Endometrial microvascular endothelial cells (primary cell): ENCODE measurements around the gene C9orf85. TPM values are rescaled to one million over a fixed set of nuclear protein-coding genes. Genes with fewer than 3 reads are reported as not detected.
"Not testable (repeated sequence)": the region's sequence is repeated elsewhere in the genome, so short reads cannot be mapped to it uniquely, and the experiment has no call there.

ENCODE experiments used
- in situ Hi-C: cut with HindIII; loops from 2 replicates; pipeline ENCODE4 v1.10.0; 2017; ENCODE audit warnings: low sequenced_read_pairs, low pct_unique_long_range_greater_than_20kb; ENCODE audit errors: inconsistent ontology term
- total RNA-seq: library from RNA; depleted of rRNA; stranded (reverse); fragments of >200 nt; gene quantifications from one replicate; pipeline ENCODE4 v1.2.3, GENCODE V29; 2015; ENCODE audit errors: inconsistent ontology term

C9orf85 gene
- total RNA-seq, 1 donor from 2014 or later = 14.4 TPM

GRCh38 chr9:71984831-71985281 lies 73.4 kb downstream of the C9orf85 start:
- in situ Hi-C loops = no loop called here

GRCh38 chr9:71985297-71985911 lies 74.0 kb downstream of the C9orf85 start:
- in situ Hi-C loops = no loop called here

- in situ Hi-C loops = no loop called here
These were observed 75.5 kb downstream of the C9orf85 start for GRCh38 chr9:71986900-71987299.

GRCh38 chr9:71987471-71988371 lies 76.3 kb downstream of the C9orf85 start:
- in situ Hi-C loops = no loop called here

- in situ Hi-C loops = no loop called here
These were observed 79.0 kb downstream of the C9orf85 start for GRCh38 chr9:71990466-71990865.

GRCh38 chr9:72005451-72005850 lies 94.0 kb downstream of the C9orf85 start:
- in situ Hi-C loops = no loop called here

GRCh38 chr9:72006501-72006900 lies 95.1 kb downstream of the C9orf85 start:
- in situ Hi-C loops = no loop called here

GRCh38 chr9:72007726-72008125 lies 96.3 kb downstream of the C9orf85 start:
- in situ Hi-C loops = not testable (repeated sequence)

GRCh38 chr9:72012646-72013045 lies 101.2 kb downstream of the C9orf85 start:
- in situ Hi-C loops = no loop called here

- in situ Hi-C loops = no loop called here
These were observed 101.9 kb downstream of the C9orf85 start for GRCh38 chr9:72013292-72013760.

- in situ Hi-C loops = no loop called here
These were observed 111.4 kb downstream of the C9orf85 start for GRCh38 chr9:72022841-72023240.

Other genes with a start within 250 kb of the C9orf85 start
- 48.3 TPM for gene CEMIP2, start 143.1 kb upstream of the C9orf85 start, total RNA-seq
- gene ABHD17B, start 446 bp upstream of the C9orf85 start, total RNA-seq = 12.9 TPM
- not detected for gene C9orf57, start 149.0 kb downstream of the C9orf85 start, total RNA-seq
- gene GDA, start 237.8 kb downstream of the C9orf85 start, total RNA-seq = 0.65 TPM